ENCODE data around the gene DYNC1H1. TPM values are rescaled to one million over a fixed set of nuclear protein-coding genes. Genes with fewer than 3 reads are reported as not detected.

The DYNC1H1 gene
- total RNA-seq, 1 experiment from 2014 or later, result 1,394 TPM

Small RNAs within 50 kb of the gene (small RNA-seq; reads per million reads assigned to genes)
- gene AL118558.2 (0 to 0.06 reads per million in 2 experiments), gene RN7SL472P (0 to 0.94 reads per million in 2 experiments)

Other genes starting within 250 kb of the DYNC1H1 start
- 352 TPM in 2 replicates for gene PPP2R5C, start 202.9 kb upstream of the DYNC1H1 start, total RNA-seq (2014; rRNA removed; shearing (Covaris generic))
- 175 and 234 TPM in 2 replicates for gene HSP90AA1, start 122.5 kb downstream of the DYNC1H1 start, total RNA-seq (2014; rRNA removed; shearing (Covaris generic))
- gene WDR20, start 175.3 kb downstream of the DYNC1H1 start, total RNA-seq (2014; rRNA removed; shearing (Covaris generic)), result 20.2 and 22.5 TPM in 2 replicates

All from NCI-H460 (cell line).